HEK293 (cell line): ENCODE data around the gene ABCA2.

ENCODE experiments used
- CTCF ChIA-PET: fragments of 350-600 bp; formaldehyde crosslinking; extraction: SDS; loops from one replicate; lab custom pipeline; 2021; ENCODE audit warnings: antibody characterized with exemption; lab: Yijun Ruan, JAX
- POLR2A ChIA-PET: fragments of 300-600 bp; formaldehyde crosslinking; extraction: SDS; loops from one replicate; lab custom pipeline; 2020; ENCODE audit warnings: antibody characterized with exemption, inconsistent platforms; lab: Yijun Ruan, JAX
- H3K27ac ChIP-seq: fragments of 200-500 bp; sonication (Bioruptor generic); 2 replicates; pipeline ENCODE4 v1.5.1; 2014; ENCODE audit warnings: low read depth, low read length, control low read depth, inconsistent platforms; ENCODE audit errors: extremely low read depth
- H3K36me3 ChIP-seq, 2 experiments: fragments of 200-500 bp in 1 of 2; sonication (Bioruptor generic) in 1 of 2; 1 replicate in 1 of 2; 2 replicates in 1 of 2; pipeline ENCODE4 v1.5.1; 2014 to 2017; ENCODE audit warnings: inconsistent platforms in 2 of 2, low read length in 2 of 2; ENCODE audit not compliant: control insufficient read depth in 2 of 2, insufficient read depth in 1 of 2
- H3K4me1 ChIP-seq: fragments of 200-500 bp; sonication (Bioruptor generic); 2 replicates; pipeline ENCODE4 v1.5.1; 2014; ENCODE audit warnings: mild to moderate bottlenecking, low read length, inconsistent platforms; ENCODE audit not compliant: control insufficient read depth, insufficient read depth
- H3K4me3 ChIP-seq: 2 replicates; pipeline ENCODE4 v1.5.1; 2011; ENCODE audit warnings: low read depth, mild to moderate bottlenecking, control low read depth, low read length, moderate library complexity
- H3K9me3 ChIP-seq: fragments of 200-500 bp; sonication (Bioruptor generic); 2 replicates; pipeline ENCODE4 v1.5.1; 2014; ENCODE audit warnings: low read depth, low read length, inconsistent platforms; ENCODE audit not compliant: control insufficient read depth, insufficient read depth
- BCL11B ChIP-seq: fragments of 450-650 bp; formaldehyde crosslinking; IDR thresholded peaks from 2 replicates; pipeline ENCODE4 v1.5.1; 2016; ENCODE audit warnings: low read depth, missing biosample characterization, missing genetic modification characterization
- GLI4 ChIP-seq: fragments of 450-650 bp; formaldehyde crosslinking; IDR thresholded peaks from 2 replicates; pipeline ENCODE4 v1.5.1; 2016; ENCODE audit warnings: missing biosample characterization, missing genetic modification characterization
- KLF16 ChIP-seq: fragments of 450-650 bp; formaldehyde crosslinking; IDR thresholded peaks from 2 replicates; pipeline ENCODE4 v1.5.1; 2017; ENCODE audit warnings: missing biosample characterization, missing genetic modification characterization
- MEIS1 ChIP-seq: sonication (generic); formaldehyde crosslinking; IDR thresholded peaks from 2 replicates; pipeline ENCODE4 v1.8.1; 2022; ENCODE audit warnings: missing genetic modification reagents, mild to moderate bottlenecking, borderline replicate concordance
- PRDM1 ChIP-seq: fragments of 450-650 bp; formaldehyde crosslinking; IDR thresholded peaks from 2 replicates; pipeline ENCODE4; 2016; ENCODE audit warnings: missing biosample characterization, missing genetic modification characterization
- SETDB1 ChIP-seq: IDR thresholded peaks from one replicate; pipeline ENCODE4 v1.6.1; 2017; ENCODE audit warnings: mild to moderate bottlenecking, low read length, moderate library complexity, mixed read lengths; ENCODE audit not compliant: insufficient read length
- TRIM28 ChIP-seq: IDR thresholded peaks from 2 replicates; pipeline ENCODE4 v1.6.1; 2011; ENCODE audit warnings: low read length, control low read depth, borderline replicate concordance
- ZNF10 ChIP-seq: fragments of 450-650 bp; formaldehyde crosslinking; IDR thresholded peaks from 2 replicates; pipeline ENCODE4 v1.5.1; 2017; ENCODE audit warnings: missing biosample characterization, missing genetic modification characterization
- ZNF121 ChIP-seq: fragments of 450-650 bp; formaldehyde crosslinking; IDR thresholded peaks from 2 replicates; pipeline ENCODE4 v1.5.1; 2016; ENCODE audit warnings: missing biosample characterization, missing genetic modification characterization
- ZNF23 ChIP-seq: fragments of 450-650 bp; formaldehyde crosslinking; IDR thresholded peaks from 2 replicates; pipeline ENCODE4 v1.5.1; 2016; ENCODE audit warnings: missing biosample characterization, missing genetic modification characterization, borderline replicate concordance
- ZNF302 ChIP-seq: fragments of 450-650 bp; formaldehyde crosslinking; IDR thresholded peaks from 2 replicates; pipeline ENCODE4 v1.5.1; 2016; ENCODE audit warnings: missing biosample characterization, missing genetic modification characterization, low read depth
- ZNF335 ChIP-seq: fragments of 450-650 bp; formaldehyde crosslinking; conservative IDR thresholded peaks from 2 replicates; pipeline ENCODE4 v1.5.1; 2016; ENCODE audit warnings: missing biosample characterization, missing genetic modification characterization
- ZNF341 ChIP-seq: fragments of 450-650 bp; formaldehyde crosslinking; IDR thresholded peaks from 2 replicates; pipeline ENCODE4; 2016; ENCODE audit warnings: low read depth, missing biosample characterization, missing genetic modification characterization
- ZNF426 ChIP-seq: fragments of 450-650 bp; formaldehyde crosslinking; IDR thresholded peaks from 2 replicates; pipeline ENCODE4 v1.5.1; 2017; ENCODE audit warnings: missing biosample characterization, missing genetic modification characterization, mild to moderate bottlenecking, inconsistent platforms, moderate library complexity
- ZNF561 ChIP-seq: fragments of 450-650 bp; IDR thresholded peaks from 2 replicates; pipeline ENCODE4 v1.5.1; 2018; ENCODE audit warnings: missing biosample characterization, missing genetic modification characterization, borderline replicate concordance
- ZNF624 ChIP-seq: fragments of 450-650 bp; formaldehyde crosslinking; IDR thresholded peaks from 2 replicates; pipeline ENCODE4 v1.5.1; 2017; ENCODE audit warnings: missing biosample characterization, missing genetic modification characterization
- ZNF654 ChIP-seq: fragments of 450-650 bp; formaldehyde crosslinking; IDR thresholded peaks from 2 replicates; pipeline ENCODE4 v1.5.1; 2016; ENCODE audit warnings: low read depth, missing biosample characterization, missing genetic modification characterization
- ZNF670 ChIP-seq: fragments of 450-650 bp; formaldehyde crosslinking; IDR thresholded peaks from 2 replicates; pipeline ENCODE4 v1.5.1; 2016; ENCODE audit warnings: missing biosample characterization, missing genetic modification characterization, low read depth
- TF ChIP-seq, protein P1 (sequence below): fragments of 450-650 bp; formaldehyde crosslinking; IDR thresholded peaks from 2 replicates; pipeline ENCODE4 v1.5.1; 2017; ENCODE audit warnings: missing biosample characterization, missing genetic modification characterization
- TF ChIP-seq, protein P2 (sequence below): fragments of 450-650 bp; formaldehyde crosslinking; IDR thresholded peaks from 2 replicates; pipeline ENCODE4 v1.5.1; 2016; ENCODE audit warnings: missing biosample characterization, missing genetic modification characterization
- TF ChIP-seq, protein P3 (sequence below): fragments of 450-650 bp; formaldehyde crosslinking; IDR thresholded peaks from 2 replicates; pipeline ENCODE4 v1.5.1; 2016; ENCODE audit warnings: missing biosample characterization, missing genetic modification characterization
- TF ChIP-seq, protein P4 (sequence below): fragments of 450-650 bp; formaldehyde crosslinking; IDR thresholded peaks from 2 replicates; pipeline ENCODE4 v1.5.1; 2016; ENCODE audit warnings: missing biosample characterization, missing genetic modification characterization
- TF ChIP-seq, protein P5 (sequence below): fragments of 450-650 bp; formaldehyde crosslinking; IDR thresholded peaks from 2 replicates; pipeline ENCODE4 v1.5.1; 2016; ENCODE audit warnings: missing biosample characterization, missing genetic modification characterization

Gene ABCA2

DNA sequence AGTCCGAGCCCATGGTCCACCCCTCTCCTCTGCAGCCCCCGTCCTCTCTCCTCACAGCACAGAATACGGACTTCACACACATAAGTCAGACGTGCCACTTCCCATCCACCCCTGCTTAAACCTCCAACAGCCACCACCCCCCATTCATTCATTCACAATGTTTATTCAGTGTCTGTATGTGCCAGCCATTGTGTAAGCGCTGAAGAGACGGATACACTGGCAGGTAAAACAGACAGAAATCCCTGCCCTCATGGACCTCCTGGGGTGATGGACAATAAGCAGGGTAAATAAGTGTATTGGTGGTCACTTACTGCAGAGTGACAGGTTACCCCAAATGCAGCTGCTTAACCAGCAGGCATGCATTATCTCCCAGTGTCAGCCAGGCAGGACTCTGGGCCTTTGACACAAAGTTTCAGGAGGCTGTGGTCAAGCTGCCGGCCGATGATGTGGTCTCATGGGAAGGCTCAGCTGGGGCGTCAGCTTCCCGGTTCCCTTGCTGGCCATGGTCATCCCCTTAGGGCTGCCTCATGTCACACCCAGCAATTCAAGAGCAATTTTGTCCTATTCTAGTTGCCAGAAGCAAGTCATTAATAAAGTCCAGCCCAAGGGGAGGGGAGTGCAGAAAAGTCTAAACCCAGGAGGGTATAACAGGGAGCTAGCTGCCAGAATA is 37.7 kb downstream of the ABCA2 start:
- POLR2A ChIA-PET, result no interaction called here
- no peak overlapping the region for H3K27ac ChIP-seq
- H3K4me3 ChIP-seq, result no peak overlapping the region
- H3K36me3 ChIP-seq, result peaks cover 0 to 18% of the 10 kb centered on the region in 2 experiments; a peak in 1 of 3 replicates
- no peaks in the 10 kb centered on the region for H3K9me3 ChIP-seq
- CTCF ChIA-PET, result interaction anchor here (0.7 to 3.5 kb wide), 5 partner anchors 39 to 246 kb away, joined by 3 to 12 read pairs (median 4); no protein-coding TSS in a partner anchor
- no peaks in the 10 kb centered on the region for H3K4me1 ChIP-seq
- TF ChIP-seq ZNF335 (no peak), ZNF624 (tag by site-specific recombination) (no peak), GLI4 (tag by site-specific recombination) (no peak), ZNF561 (tag by site-specific recombination) (no peak), ZNF654 (tag by site-specific recombination) (no peak), ZNF670 (tag by site-specific recombination) (no peak), SETDB1 (peak; percentile 56), BCL11B (tag by site-specific recombination) (no peak)

DNA sequence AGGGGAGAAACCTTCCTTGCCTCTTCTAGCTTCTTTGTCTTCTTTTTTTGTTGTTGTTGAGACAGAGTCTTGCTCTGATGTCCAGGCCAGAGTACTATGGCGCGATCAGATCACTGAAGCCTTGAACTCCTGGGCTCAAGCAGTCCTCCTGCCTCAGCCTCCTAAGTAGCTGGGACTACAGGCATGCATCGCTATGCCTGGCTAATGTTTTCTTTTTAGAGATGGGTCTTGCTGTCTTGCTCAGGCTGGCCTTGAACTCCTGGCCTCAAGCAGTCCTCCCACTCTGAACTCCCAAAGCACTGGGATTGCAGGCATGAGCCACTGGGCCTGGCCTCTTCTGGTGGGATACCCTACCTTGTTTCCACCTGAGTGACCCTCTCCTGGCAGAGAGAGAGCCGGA is 39.2 kb downstream of the ABCA2 start:
- TF ChIP-seq ZNF121 (peak; percentile 44; the same call in 1 of the 2 replicates), ZNF23 (tag by site-specific recombination) (no peak)
- Histone ChIP-seq H3K4me3 (no peak overlapping the region), H3K36me3 (peaks cover 0 to 8% of the 10 kb centered on the region in 2 experiments; a peak in 1 of 3 replicates), H3K4me1 (no peaks in the 10 kb centered on the region), H3K27ac (no peak overlapping the region), H3K9me3 (no peaks in the 10 kb centered on the region)
- CTCF ChIA-PET, result interaction anchor here (0.6 to 3.5 kb wide), 7 partner anchors 12 to 346 kb away, joined by 3 to 12 read pairs (median 7); no protein-coding TSS in a partner anchor
- POLR2A ChIA-PET, result interaction anchor here (0.6 to 1.1 kb wide), 2 partner anchors 28 to 608 kb away, joined by 3 to 4 read pairs; no protein-coding TSS in a partner anchor

DNA sequence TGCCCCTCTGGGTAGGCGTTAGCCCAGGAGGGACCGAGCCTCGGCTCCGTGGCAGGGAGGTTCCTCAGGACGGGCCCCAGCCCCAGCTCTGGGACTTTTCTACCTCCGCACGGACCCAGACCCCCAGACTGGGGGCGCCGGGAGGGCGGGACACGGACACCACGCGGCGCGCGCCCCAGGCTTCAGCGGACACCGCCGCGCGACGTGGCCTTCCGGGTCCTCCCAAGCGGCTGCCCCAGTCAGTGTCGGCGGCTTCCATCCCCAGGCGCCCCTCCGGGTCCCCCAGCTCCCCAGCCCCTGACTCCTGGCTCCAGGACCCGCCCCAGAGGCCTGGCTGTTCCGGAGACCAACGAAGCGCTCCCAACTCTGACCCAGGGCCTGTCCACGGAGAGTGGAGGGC is 42.2 kb downstream of the ABCA2 start:
- Histone ChIP-seq H3K4me1 (no peaks in the 10 kb centered on the region), H3K36me3 (no peaks in the 10 kb centered on the region), H3K4me3 (no peak overlapping the region), H3K9me3 (no peaks in the 10 kb centered on the region), H3K27ac (no peak overlapping the region)
- ChIA-PET CTCF (interaction anchor here (0.7 to 1.2 kb wide), 2 partner anchors 21 to 44 kb away, joined by 3 to 5 read pairs; no protein-coding TSS in a partner anchor), POLR2A (interaction anchor here (1.3 kb wide), 1 partner anchor 10 kb away, joined by 4 read pairs; the partner anchor contains the start of gene CLIC3)
- no peak for TF ChIP-seq GLI4 (tag by site-specific recombination)
- TF ChIP-seq ZNF10 (tag by site-specific recombination), result no peak
- TF ChIP-seq, protein P1, sequence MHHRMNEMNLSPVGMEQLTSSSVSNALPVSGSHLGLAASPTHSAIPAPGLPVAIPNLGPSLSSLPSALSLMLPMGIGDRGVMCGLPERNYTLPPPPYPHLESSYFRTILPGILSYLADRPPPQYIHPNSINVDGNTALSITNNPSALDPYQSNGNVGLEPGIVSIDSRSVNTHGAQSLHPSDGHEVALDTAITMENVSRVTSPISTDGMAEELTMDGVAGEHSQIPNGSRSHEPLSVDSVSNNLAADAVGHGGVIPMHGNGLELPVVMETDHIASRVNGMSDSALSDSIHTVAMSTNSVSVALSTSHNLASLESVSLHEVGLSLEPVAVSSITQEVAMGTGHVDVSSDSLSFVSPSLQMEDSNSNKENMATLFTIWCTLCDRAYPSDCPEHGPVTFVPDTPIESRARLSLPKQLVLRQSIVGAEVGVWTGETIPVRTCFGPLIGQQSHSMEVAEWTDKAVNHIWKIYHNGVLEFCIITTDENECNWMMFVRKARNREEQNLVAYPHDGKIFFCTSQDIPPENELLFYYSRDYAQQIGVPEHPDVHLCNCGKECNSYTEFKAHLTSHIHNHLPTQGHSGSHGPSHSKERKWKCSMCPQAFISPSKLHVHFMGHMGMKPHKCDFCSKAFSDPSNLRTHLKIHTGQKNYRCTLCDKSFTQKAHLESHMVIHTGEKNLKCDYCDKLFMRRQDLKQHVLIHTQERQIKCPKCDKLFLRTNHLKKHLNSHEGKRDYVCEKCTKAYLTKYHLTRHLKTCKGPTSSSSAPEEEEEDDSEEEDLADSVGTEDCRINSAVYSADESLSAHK (tag by site-specific recombination), result no peak
- TF ChIP-seq, protein P2, sequence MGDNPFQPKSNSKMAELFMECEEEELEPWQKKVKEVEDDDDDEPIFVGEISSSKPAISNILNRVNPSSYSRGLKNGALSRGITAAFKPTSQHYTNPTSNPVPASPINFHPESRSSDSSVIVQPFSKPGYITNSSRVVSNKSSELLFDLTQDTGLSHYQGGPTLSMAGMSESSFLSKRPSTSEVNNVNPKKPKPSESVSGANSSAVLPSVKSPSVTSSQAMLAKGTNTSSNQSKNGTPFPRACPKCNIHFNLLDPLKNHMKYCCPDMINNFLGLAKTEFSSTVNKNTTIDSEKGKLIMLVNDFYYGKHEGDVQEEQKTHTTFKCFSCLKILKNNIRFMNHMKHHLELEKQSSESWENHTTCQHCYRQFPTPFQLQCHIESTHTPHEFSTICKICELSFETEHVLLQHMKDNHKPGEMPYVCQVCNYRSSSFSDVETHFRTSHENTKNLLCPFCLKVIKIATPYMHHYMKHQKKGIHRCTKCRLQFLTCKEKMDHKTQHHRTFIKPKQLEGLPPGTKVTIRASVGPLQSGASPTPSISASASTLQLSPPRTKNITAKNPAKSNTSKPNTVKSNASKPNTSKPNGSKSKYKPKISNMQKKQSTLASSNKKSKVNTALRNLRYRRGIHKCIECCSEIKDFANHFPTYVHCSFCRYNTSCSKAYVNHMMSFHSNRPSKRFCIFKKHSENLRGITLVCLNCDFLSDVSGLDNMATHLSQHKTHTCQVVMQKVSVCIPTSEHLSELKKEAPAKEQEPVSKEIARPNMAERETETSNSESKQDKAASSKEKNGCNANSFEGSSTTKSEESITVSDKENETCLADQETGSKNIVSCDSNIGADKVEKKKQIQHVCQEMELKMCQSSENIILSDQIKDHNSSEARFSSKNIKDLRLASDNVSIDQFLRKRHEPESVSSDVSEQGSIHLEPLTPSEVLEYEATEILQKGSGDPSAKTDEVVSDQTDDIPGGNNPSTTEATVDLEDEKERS (tag by site-specific recombination), result no peak
- TF ChIP-seq, protein P3, sequence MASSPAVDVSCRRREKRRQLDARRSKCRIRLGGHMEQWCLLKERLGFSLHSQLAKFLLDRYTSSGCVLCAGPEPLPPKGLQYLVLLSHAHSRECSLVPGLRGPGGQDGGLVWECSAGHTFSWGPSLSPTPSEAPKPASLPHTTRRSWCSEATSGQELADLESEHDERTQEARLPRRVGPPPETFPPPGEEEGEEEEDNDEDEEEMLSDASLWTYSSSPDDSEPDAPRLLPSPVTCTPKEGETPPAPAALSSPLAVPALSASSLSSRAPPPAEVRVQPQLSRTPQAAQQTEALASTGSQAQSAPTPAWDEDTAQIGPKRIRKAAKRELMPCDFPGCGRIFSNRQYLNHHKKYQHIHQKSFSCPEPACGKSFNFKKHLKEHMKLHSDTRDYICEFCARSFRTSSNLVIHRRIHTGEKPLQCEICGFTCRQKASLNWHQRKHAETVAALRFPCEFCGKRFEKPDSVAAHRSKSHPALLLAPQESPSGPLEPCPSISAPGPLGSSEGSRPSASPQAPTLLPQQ (tag by site-specific recombination), result no peak
- TF ChIP-seq ZNF426, result no peak
- TF ChIP-seq ZNF302, result no peak
- TF ChIP-seq, protein P4, sequence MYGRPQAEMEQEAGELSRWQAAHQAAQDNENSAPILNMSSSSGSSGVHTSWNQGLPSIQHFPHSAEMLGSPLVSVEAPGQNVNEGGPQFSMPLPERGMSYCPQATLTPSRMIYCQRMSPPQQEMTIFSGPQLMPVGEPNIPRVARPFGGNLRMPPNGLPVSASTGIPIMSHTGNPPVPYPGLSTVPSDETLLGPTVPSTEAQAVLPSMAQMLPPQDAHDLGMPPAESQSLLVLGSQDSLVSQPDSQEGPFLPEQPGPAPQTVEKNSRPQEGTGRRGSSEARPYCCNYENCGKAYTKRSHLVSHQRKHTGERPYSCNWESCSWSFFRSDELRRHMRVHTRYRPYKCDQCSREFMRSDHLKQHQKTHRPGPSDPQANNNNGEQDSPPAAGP (tag by site-specific recombination), result no peak
- TF ChIP-seq TRIM28, result no peak
- TF ChIP-seq, protein P5, sequence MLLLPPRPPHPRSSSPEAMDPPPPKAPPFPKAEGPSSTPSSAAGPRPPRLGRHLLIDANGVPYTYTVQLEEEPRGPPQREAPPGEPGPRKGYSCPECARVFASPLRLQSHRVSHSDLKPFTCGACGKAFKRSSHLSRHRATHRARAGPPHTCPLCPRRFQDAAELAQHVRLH, result no peak
- no peak for TF ChIP-seq PRDM1 (tag by site-specific recombination)
- no peak for TF ChIP-seq KLF16 (tag by site-specific recombination)
- TF ChIP-seq MEIS1, result no peak
- no peak for TF ChIP-seq ZNF341 (tag by site-specific recombination)
